Skeletal muscle satellite cell (primary cell): ENCODE results near the gene SPIB.
A peak's percentile ranks its signal among the peaks of the same experiment; 100 is the strongest.
"Not testable (repeated sequence)": the region's sequence is repeated elsewhere in the genome, so short reads cannot be mapped to it uniquely, and the experiment has no call there.

Experiments used
- H3K27me3 ChIP-seq: 2 replicates; pipeline ENCODE4 v1.7.0; 2013; ENCODE audit warnings: low read length; ENCODE audit not compliant: control insufficient read depth, insufficient read depth
- H3K36me3 ChIP-seq: 2 replicates; pipeline ENCODE4 v1.7.0; 2013; ENCODE audit warnings: mild to moderate bottlenecking, control low read depth, low read length; ENCODE audit not compliant: insufficient read depth
- H3K4me1 ChIP-seq: 2 replicates; pipeline ENCODE4 v1.7.0; 2013; ENCODE audit warnings: low read length; ENCODE audit not compliant: control insufficient read depth, insufficient read depth
- H3K4me2 ChIP-seq: 2 replicates; pipeline ENCODE4 v1.7.0; 2013; ENCODE audit warnings: mild to moderate bottlenecking, low read length
- H3K4me3 ChIP-seq: 2 replicates; pipeline ENCODE4 v1.7.0; 2013; ENCODE audit warnings: low read length
- H3K9ac ChIP-seq: 2 replicates; pipeline ENCODE4 v1.7.0; 2013; ENCODE audit warnings: mild to moderate bottlenecking, low read depth, low read length, moderate library complexity
- H3K9me3 ChIP-seq: replicated peaks from 2 replicates; pipeline ENCODE4 v1.7.0; 2013; ENCODE audit warnings: mild to moderate bottlenecking, control low read depth, low read length

SPIB gene

GRCh38 chr19:50381881-50382729 lies 36.6 kb upstream of the SPIB start:
- no peak overlapping the region for H3K4me3 ChIP-seq
- no peak overlapping the region for H3K4me2 ChIP-seq
- H3K27me3 ChIP-seq = no peaks in the 10 kb centered on the region
- H3K9me3 ChIP-seq = no peaks in the 10 kb centered on the region
- H3K9ac ChIP-seq = no peak overlapping the region
- peaks cover 9% of the 10 kb centered on the region for H3K4me1 ChIP-seq
- peaks cover 52% of the 10 kb centered on the region for H3K36me3 ChIP-seq

- no peaks in the 10 kb centered on the region for H3K27me3 ChIP-seq
- peaks cover 14% of the 10 kb centered on the region for H3K4me1 ChIP-seq
- H3K9ac ChIP-seq = peak overlapping the region; percentile 90
- H3K4me2 ChIP-seq = peak overlapping the region; percentile 90
- H3K4me3 ChIP-seq = peak overlapping the region; percentile 71
- no peaks in the 10 kb centered on the region for H3K9me3 ChIP-seq
- H3K36me3 ChIP-seq = peaks cover 42% of the 10 kb centered on the region
Measured at GRCh38 chr19:50383001-50383851, 35.5 kb upstream of the SPIB start.

GRCh38 chr19:50383852-50384684 lies 34.7 kb upstream of the SPIB start, which contains the start of gene POLD1:
POLD1 (plus strand) TSS chr19:50384347; CDS start chr19:50398852, 14,505 bp downstream.
- H3K4me3 ChIP-seq = peak within 1 kb of the TSS; percentile 71
- peak within 1 kb of the TSS; percentile 90 for H3K9ac ChIP-seq
- peaks cover 14% of the 10 kb centered on the region for H3K4me1 ChIP-seq
- no peaks in the 10 kb centered on the region for H3K9me3 ChIP-seq
- H3K27me3 ChIP-seq = no peaks in the 10 kb centered on the region
- H3K4me2 ChIP-seq = peak within 1 kb of the TSS; percentile 90
- H3K36me3 ChIP-seq = peaks cover 34% of the 10 kb centered on the region

- peak overlapping the region; percentile 90 for H3K9ac ChIP-seq
- no peaks in the 10 kb centered on the region for H3K9me3 ChIP-seq
- peak overlapping the region; percentile 90 for H3K4me2 ChIP-seq
- no peaks in the 10 kb centered on the region for H3K27me3 ChIP-seq
- H3K36me3 ChIP-seq = peaks cover 26% of the 10 kb centered on the region
- peak overlapping the region; percentile 71 for H3K4me3 ChIP-seq
- peaks cover 14% of the 10 kb centered on the region for H3K4me1 ChIP-seq
Measured at GRCh38 chr19:50384685-50385535, 33.8 kb upstream of the SPIB start.

- no peak overlapping the region for H3K9ac ChIP-seq
- H3K4me3 ChIP-seq = no peak overlapping the region
- no peaks in the 10 kb centered on the region for H3K9me3 ChIP-seq
- H3K4me1 ChIP-seq = peaks cover 14% of the 10 kb centered on the region
- H3K27me3 ChIP-seq = no peaks in the 10 kb centered on the region
- no peak overlapping the region for H3K4me2 ChIP-seq
- peaks cover 2% of the 10 kb centered on the region for H3K36me3 ChIP-seq
Measured at GRCh38 chr19:50387176-50387867, 31.4 kb upstream of the SPIB start.

- Histone ChIP-seq H3K4me1 (peaks cover 14% of the 10 kb centered on the region), H3K9ac (no peak overlapping the region), H3K4me2 (no peak overlapping the region), H3K9me3 (no peaks in the 10 kb centered on the region), H3K36me3 (peaks cover 3% of the 10 kb centered on the region), H3K4me3 (no peak overlapping the region), H3K27me3 (no peaks in the 10 kb centered on the region)
Measured at GRCh38 chr19:50387868-50388245, 30.9 kb upstream of the SPIB start.

GRCh38 chr19:50390295-50390694 lies 28.4 kb upstream of the SPIB start:
- not testable (repeated sequence) for H3K9ac ChIP-seq, H3K4me3 ChIP-seq, H3K9me3 ChIP-seq, H3K4me1 ChIP-seq, H3K4me2 ChIP-seq, H3K36me3 ChIP-seq, H3K27me3 ChIP-seq

- H3K9ac ChIP-seq, H3K4me2 ChIP-seq, H3K4me3 ChIP-seq, H3K4me1 ChIP-seq, H3K27me3 ChIP-seq, H3K36me3 ChIP-seq, H3K9me3 ChIP-seq: not testable (repeated sequence)
Measured at GRCh38 chr19:50390952-50391351, 27.8 kb upstream of the SPIB start.

- H3K27me3 ChIP-seq = no peaks in the 10 kb centered on the region
- no peak overlapping the region for H3K4me2 ChIP-seq
- H3K9me3 ChIP-seq = no peaks in the 10 kb centered on the region
- peaks cover 4% of the 10 kb centered on the region for H3K36me3 ChIP-seq
- no peak overlapping the region for H3K9ac ChIP-seq
- no peaks in the 10 kb centered on the region for H3K4me1 ChIP-seq
- H3K4me3 ChIP-seq = no peak overlapping the region
Measured at GRCh38 chr19:50392759-50393158, 26.0 kb upstream of the SPIB start.

GRCh38 chr19:50393589-50393988 lies 25.1 kb upstream of the SPIB start:
- no peak overlapping the region for H3K4me3 ChIP-seq
- no peaks in the 10 kb centered on the region for H3K9me3 ChIP-seq
- no peaks in the 10 kb centered on the region for H3K4me1 ChIP-seq
- no peaks in the 10 kb centered on the region for H3K27me3 ChIP-seq
- no peak overlapping the region for H3K9ac ChIP-seq
- H3K4me2 ChIP-seq = no peak overlapping the region
- H3K36me3 ChIP-seq = peaks cover 4% of the 10 kb centered on the region
